ENCODE measurements around the gene NDUFA1.
"Not testable (repeated sequence)": the region's sequence is repeated elsewhere in the genome, so short reads cannot be mapped to it uniquely, and the experiment has no call there.

NDUFA1 gene

DNA sequence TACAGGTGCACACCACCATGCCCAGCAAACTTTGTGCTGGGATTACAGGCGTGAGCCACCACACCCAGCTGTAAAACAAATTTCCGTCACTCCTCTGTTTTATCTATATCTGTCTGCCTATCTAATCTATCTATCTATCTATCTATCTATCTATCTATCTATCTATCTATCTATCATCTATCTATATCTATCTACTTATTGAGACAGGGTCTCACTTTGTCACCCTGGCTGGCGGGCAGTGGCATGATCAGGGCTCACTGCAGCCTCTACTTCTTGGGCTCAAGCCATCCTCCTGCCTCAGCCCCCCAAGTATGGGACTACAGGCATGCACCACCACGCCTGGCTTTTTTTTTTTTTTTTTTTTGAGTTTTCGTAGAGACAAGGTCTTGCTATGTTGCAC lies 44.7 kb downstream of the NDUFA1 start:
- no peak for DNase-seq

DNA sequence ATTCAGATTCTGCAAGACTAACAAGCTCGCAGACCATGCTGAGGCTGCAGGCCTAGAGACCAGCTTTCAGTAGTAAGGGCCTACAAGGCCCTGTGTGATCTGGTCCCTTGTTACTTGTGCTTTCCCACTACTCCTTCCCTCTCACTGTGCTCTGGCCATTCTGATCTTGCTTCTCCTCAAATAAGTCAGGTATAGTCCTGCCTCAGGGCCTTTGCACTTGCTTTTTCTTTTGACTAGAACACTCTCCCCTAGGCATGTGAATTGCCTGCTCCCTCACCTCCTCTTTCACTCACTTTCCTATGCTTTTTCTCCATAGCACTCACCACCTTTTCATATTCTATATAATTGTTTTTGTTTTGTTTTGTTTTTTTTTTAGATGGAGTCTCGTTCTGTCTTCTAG lies 46.2 kb downstream of the NDUFA1 start:
- DNase-seq: no peak

GRCh38 chrX:119919835-119920585 lies 48.4 kb downstream of the NDUFA1 start:
- no peak for DNase-seq

GRCh38 chrX:119922391-119922790 lies 50.8 kb downstream of the NDUFA1 start:
- DNase-seq: not testable (repeated sequence)
